Smooth muscle cell (in vitro differentiated cells): ENCODE data around the gene HNRNPF. TPM values are rescaled to one million over a fixed set of nuclear protein-coding genes. Genes with fewer than 3 reads are reported as not detected.

Experiments
- DNase-seq: peaks from one replicate; lab custom pipeline; 2025; ENCODE audit not compliant: unreplicated experiment; lab: John Stamatoyannopoulos, UW
- H2AFZ ChIP-seq: fragments of 200-600 bp; sonication (generic); 2 replicates; pipeline ENCODE4 v1.6.0; 2016; ENCODE audit warnings: antibody characterized with exemption, low read depth, mild to moderate bottlenecking
- H3F3A ChIP-seq: fragments of 200-600 bp; sonication (generic); 2 replicates; pipeline ENCODE4 v1.6.0; 2017; ENCODE audit warnings: antibody characterized with exemption, low read depth
- H3K27ac ChIP-seq: fragments of 200-600 bp; sonication (generic); 2 replicates; pipeline ENCODE4 v1.5.1; 2016; ENCODE audit warnings: low read depth, mild to moderate bottlenecking
- H3K27me3 ChIP-seq: fragments of 200-600 bp; sonication (generic); 2 replicates; pipeline ENCODE4 v1.6.1; 2016; ENCODE audit warnings: low read depth, mild to moderate bottlenecking
- H3K36me3 ChIP-seq: fragments of 200-600 bp; sonication (generic); 2 replicates; pipeline ENCODE4 v1.5.1; 2016; ENCODE audit warnings: low read depth
- H3K4me1 ChIP-seq: fragments of 200-600 bp; sonication (generic); 2 replicates; pipeline ENCODE4 v1.5.1; 2016; ENCODE audit warnings: low read depth
- H3K4me2 ChIP-seq: fragments of 200-600 bp; sonication (generic); 2 replicates; pipeline ENCODE4 v1.6.0; 2016; ENCODE audit warnings: mild to moderate bottlenecking
- H3K4me3 ChIP-seq: fragments of 200-600 bp; sonication (generic); 2 replicates; pipeline ENCODE4 v1.5.1; 2016; ENCODE audit warnings: mild to moderate bottlenecking
- H3K79me2 ChIP-seq: fragments of 200-600 bp; sonication (generic); 2 replicates; pipeline ENCODE4 v1.6.0; 2016; ENCODE audit warnings: low read depth, mild to moderate bottlenecking
- H3K9ac ChIP-seq: fragments of 200-600 bp; sonication (generic); 2 replicates; pipeline ENCODE4 v1.6.0; 2016; ENCODE audit warnings: low read depth
- H3K9me3 ChIP-seq: fragments of 200-600 bp; sonication (generic); replicated peaks from 2 replicates; pipeline ENCODE4 v1.5.1; 2016; ENCODE audit warnings: low read depth
- H4K20me1 ChIP-seq: fragments of 200-600 bp; sonication (generic); 2 replicates; pipeline ENCODE4 v1.6.0; 2016; ENCODE audit warnings: low read depth
- WGBS: methylation state at CpG from one replicate; pipeline ENCODE4 v1.1.7; 2016; ENCODE audit warnings: low lambda C conversion rate; 5-methylcytosine and 5-hydroxymethylcytosine counted together
- polyA plus RNA-seq: library from polyadenylated mRNA; unstranded; fragments of >200 nt; fragmentation: Nextera tagmentation; extraction: Ambion mirVana; gene quantifications from 2 replicates; pipeline ENCODE4 v1.2.1, GENCODE V29; 2016
- total RNA-seq: library from RNA; depleted of rRNA; stranded (reverse); fragments of >200 nt; gene quantifications from 2 replicates; pipeline ENCODE4 v1.2.3, GENCODE V29; 2014
- TF ChIP-seq, protein P1 (sequence below): fragments of 200-600 bp; sonication (generic); IDR thresholded peaks from 2 replicates; pipeline ENCODE4 v1.5.1; 2017; ENCODE audit warnings: borderline replicate concordance, mild to moderate bottlenecking, antibody characterized with exemption; ENCODE audit not compliant: insufficient read depth, poor library complexity, severe bottlenecking

The HNRNPF gene
- total and polyA plus RNA-seq, 2 experiments from 2014 or later: 71.9 to 112 TPM

DNA sequence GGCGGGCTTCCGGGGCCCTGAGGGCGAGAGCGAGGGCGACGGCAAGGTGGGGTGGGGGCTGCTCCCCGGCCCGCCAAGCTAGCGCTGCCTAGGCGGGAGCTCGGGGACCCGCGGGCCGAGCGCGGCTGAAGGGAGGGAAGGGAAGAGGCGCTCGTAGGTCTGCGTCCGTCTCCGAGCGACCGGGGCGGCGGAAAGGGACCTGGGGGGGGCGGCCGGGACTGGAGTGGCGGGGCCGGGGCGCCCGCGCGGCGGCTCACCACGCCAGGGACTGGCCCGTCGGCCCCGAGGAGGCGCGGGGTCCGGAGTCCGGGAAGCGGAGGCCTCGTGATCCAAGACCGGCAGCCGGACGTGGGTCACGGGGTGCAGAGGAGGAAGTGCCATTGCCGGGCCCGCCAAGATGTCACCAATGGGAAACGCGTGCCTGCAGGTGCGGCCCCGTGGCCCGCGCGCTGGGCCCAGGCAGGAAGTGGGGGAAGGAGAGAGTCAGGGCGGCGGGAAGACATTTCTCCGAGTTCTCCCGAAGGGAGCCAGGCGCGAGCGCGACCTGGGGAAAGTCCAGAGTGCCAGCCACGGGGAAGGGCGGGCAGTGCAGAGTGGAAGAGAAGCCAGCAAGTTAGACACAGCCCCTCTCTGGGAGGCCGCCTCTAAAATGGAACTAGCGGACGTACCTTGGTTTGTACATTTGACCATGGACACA is 11.9 kb downstream of the HNRNPF start:
- H3K4me1 ChIP-seq: peaks cover 21% of the 10 kb centered on the region
- H3K9ac ChIP-seq: peak overlapping the region; percentile 82
- under 1% methylated on average over 37 of the region's 70 CpGs for WGBS
- peaks cover 99% of the 10 kb centered on the region for H4K20me1 ChIP-seq
- H3K4me2 ChIP-seq: peak overlapping the region; percentile 98
- peak overlapping the region; percentile 72 for H3K4me3 ChIP-seq
- H3K27ac ChIP-seq: peak overlapping the region; percentile 88
- H2AFZ ChIP-seq: no peak overlapping the region
- peaks cover 97% of the 10 kb centered on the region for H3K79me2 ChIP-seq
- H3K36me3 ChIP-seq: no peaks in the 10 kb centered on the region
- peak; percentile 45 for DNase-seq
- H3K9me3 ChIP-seq: no peaks in the 10 kb centered on the region
- TF ChIP-seq, protein P1, sequence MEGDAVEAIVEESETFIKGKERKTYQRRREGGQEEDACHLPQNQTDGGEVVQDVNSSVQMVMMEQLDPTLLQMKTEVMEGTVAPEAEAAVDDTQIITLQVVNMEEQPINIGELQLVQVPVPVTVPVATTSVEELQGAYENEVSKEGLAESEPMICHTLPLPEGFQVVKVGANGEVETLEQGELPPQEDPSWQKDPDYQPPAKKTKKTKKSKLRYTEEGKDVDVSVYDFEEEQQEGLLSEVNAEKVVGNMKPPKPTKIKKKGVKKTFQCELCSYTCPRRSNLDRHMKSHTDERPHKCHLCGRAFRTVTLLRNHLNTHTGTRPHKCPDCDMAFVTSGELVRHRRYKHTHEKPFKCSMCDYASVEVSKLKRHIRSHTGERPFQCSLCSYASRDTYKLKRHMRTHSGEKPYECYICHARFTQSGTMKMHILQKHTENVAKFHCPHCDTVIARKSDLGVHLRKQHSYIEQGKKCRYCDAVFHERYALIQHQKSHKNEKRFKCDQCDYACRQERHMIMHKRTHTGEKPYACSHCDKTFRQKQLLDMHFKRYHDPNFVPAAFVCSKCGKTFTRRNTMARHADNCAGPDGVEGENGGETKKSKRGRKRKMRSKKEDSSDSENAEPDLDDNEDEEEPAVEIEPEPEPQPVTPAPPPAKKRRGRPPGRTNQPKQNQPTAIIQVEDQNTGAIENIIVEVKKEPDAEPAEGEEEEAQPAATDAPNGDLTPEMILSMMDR: no peak
- peaks cover 17% of the 10 kb centered on the region for H3F3A ChIP-seq
- no peaks in the 10 kb centered on the region for H3K27me3 ChIP-seq

DNA sequence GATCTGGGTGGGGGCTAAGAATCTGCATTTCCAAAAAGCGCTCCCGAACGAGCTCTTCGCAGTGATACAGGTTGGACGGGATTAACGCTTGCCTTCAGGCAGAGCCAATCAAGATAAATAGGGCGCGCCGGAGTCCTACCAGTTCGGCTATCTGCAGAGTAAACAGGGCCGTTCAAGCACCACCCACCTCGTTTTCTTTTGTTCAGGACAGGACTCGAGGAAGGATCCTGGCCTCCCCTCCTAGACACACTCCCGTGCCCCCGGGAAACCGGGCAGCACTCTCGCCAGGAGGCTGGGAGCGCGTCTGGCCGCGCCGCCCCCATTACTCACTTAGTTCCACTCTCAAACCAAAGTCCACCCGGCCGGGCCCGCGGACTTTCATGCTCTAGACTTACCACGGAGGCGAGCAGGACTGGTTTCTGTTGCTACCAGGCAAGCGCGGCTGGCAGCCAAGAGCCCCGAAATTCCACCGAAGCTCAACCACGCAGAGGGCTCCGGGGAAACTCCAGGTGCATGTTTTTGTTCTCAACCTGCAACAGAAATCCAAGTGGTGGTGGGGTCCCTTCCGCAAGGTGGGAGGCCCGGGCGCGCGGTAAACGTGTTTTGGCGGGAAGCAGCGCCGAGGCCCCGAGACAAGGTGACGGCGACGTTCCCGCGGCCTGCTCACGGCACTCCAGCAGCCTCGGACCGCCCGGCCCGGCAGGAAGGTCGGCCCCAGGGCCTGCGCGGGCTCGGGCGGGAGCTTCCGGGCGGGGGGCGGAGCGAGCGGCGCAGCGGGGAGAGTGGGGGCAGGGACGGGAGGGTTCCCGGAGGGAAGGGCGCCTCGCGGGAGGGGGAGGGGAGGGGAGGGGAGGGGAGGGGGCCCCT is 12.7 kb downstream of the HNRNPF start:
- no peaks in the 10 kb centered on the region for H3K9me3 ChIP-seq
- DNase-seq: peak; percentile 65
- H3K9ac ChIP-seq: peak overlapping the region; percentile 82
- no peak overlapping the region for H2AFZ ChIP-seq
- H3K79me2 ChIP-seq: peaks cover 94% of the 10 kb centered on the region
- H3K27ac ChIP-seq: peak overlapping the region; percentile 88
- TF ChIP-seq, protein P1: no peak
- H3K27me3 ChIP-seq: no peaks in the 10 kb centered on the region
- peaks cover 14% of the 10 kb centered on the region for H3K4me1 ChIP-seq
- H4K20me1 ChIP-seq: peaks cover 99% of the 10 kb centered on the region
- WGBS: 2% methylated on average over 57 of the region's 71 CpGs
- H3K4me2 ChIP-seq: peak overlapping the region; percentile 98
- H3K36me3 ChIP-seq: no peaks in the 10 kb centered on the region
- peaks cover 17% of the 10 kb centered on the region for H3F3A ChIP-seq
- H3K4me3 ChIP-seq: peak overlapping the region; percentile 72

DNA sequence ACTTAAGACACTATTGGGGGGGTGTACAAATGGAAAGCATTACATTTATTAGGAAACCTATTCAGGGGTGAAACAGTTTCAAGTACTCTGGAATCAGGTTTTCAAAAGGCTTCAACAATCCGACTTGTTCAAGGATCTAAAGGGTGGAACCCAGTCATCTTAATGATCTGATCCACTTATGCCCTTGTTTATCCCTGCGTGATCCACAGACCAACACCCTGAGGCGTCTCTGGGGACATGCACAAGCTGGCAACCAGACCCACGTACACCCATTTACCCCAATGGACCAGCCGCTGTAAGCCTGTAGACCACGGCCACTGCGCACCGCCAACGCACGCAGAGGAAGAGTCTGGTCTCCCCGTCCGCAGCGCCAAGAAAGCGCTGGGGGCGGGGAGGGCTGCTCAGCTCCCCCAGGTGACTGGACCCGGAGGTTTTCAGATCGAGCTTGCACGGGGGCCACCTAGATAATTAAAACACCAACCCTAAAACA is 13.4 kb downstream of the HNRNPF start:
- Histone ChIP-seq H3K9me3 (no peaks in the 10 kb centered on the region), H3K79me2 (peaks cover 94% of the 10 kb centered on the region), H3K27ac (peak overlapping the region; percentile 88), H3K4me1 (peaks cover 12% of the 10 kb centered on the region), H3K36me3 (no peaks in the 10 kb centered on the region), H3K4me2 (peak overlapping the region; percentile 98), H3K27me3 (no peaks in the 10 kb centered on the region), H3F3A (peaks cover 17% of the 10 kb centered on the region), H3K9ac (peak overlapping the region; percentile 82), H3K4me3 (peak overlapping the region; percentile 72), H4K20me1 (peaks cover 99% of the 10 kb centered on the region), H2AFZ (no peak overlapping the region)
- no peak for DNase-seq
- WGBS: 7% methylated on average over 18 of the region's 18 CpGs
- TF ChIP-seq, protein P1: no peak
